ENCODE results near the gene ARIH1. TPM values are rescaled to one million over a fixed set of nuclear protein-coding genes. Genes with fewer than 3 reads are reported as not detected.
"Not testable (repeated sequence)": the region's sequence is repeated elsewhere in the genome, so short reads cannot be mapped to it uniquely, and the experiment has no call there.

Gene ARIH1
- polyA plus RNA-seq, 1 donor: 131 TPM

DNA sequence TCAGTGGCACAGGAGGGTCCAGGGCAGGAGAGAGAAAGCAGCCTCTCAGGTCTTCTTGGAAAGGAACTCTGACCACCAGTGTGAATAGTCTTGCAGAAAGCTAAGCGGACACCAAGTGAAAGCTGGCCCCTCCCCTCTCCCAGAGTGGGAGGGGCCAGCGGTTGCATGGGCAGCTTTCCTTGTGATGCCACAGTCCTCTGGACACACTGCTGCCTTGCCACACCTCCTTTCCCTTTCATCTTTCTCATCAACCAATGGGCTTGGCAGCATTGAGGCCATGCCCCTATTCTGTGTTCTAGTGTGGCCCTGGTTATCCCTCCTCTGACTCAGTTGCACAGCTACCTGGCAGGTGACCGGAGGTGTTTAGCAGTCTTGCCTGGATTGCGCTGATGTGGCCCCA is 130.7 kb downstream of the ARIH1 start:
- no peak for DNase-seq (ENCODE audit: low read depth)

DNA sequence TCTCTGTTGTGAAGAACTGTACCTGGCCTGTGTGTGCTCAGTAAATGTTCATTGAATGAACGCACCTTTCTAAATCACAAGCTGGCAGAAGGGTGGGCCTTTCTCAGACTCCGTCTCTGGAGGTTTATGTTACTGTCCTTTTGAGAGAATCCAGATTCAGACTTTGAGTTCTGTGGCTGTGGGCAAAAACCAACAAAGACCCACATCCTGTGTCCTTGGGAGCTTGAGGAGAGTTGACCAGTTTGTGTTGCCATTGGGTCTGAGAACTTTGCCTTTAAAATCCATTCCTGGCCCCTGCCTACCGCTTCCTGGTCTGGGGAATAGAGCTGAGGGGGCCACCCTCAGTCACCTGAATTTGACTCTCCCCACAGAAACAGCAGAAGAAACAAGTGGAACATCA is 134.0 kb downstream of the ARIH1 start:
- DNase-seq (ENCODE audit: low read depth): not testable (repeated sequence)

DNA sequence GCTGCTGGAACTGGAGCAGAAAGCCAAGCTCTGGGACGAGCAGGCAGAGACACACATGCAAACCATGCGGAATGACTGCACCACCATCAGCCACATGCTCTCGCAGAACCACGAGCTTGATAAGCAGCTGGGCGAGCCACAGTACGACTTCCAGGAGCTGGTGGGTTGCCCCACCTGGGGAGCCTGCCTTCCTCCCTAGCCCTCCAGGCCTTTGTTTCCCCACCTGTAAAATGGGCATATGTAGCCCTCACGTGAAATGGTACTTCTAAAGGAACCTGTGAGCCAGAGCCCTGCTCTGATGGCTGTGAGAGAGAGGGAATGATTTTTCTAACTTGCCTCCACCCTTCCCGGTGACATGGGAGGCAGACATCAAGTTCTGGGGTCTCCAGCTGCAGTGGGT is 135.7 kb downstream of the ARIH1 start:
- no peak for DNase-seq (ENCODE audit: low read depth)

DNA sequence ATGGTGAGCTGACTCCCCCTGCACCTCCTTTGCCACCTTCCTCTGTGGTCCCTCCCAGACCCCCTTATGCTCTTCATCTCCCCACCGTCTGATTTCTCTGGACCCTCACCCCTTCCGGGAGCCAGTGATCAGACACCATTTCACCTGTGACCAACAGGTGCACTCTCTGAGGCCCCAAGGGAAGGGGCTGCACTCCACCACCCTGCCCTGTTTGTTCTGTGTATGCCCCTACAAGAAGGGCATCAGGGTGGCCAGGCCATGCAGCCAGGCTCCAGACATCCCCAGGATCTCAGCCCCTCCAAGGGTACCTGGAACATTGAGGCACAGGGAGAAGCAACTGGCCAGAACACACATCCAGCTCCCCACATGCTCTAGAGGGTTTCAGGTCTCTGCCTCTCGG is 138.2 kb downstream of the ARIH1 start:
- not testable (repeated sequence) for DNase-seq (ENCODE audit: low read depth)

DNA sequence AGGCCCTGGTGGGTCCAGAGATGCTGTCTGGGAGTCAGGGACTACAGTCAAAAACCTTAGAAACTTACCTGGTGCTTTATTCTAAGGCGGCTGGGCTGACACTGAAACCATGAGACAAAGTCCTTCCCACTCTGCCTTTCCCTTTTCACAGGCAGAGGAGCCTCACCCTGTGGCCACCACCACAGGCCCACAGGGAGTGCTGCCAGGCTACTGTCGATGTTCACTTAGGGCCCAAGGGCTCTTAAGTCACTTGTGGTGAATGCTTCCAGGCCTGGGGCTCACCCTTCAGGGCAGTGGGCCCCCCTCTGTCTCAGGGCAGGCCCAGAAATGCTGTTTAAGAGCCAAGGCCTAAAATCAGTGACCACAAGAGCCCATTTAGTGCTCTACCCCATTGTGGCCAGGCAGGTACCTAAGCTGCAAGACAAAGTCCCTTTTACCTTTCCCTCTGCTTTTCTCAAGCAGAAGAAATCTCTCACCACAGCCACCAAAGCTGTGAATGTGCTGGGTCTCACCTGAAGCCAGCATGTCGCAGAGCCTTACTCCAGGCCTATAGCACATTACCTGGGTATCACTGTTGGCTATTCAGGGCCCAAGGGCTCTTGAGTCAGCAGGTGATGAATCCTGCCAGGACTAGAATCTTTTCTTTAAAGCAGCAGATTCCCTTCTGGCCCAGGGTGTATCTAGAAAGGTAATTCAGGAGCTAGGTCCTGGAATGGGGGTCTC is 140.8 kb downstream of the ARIH1 start:
- no peak for DNase-seq (ENCODE audit: low read depth)

DNA sequence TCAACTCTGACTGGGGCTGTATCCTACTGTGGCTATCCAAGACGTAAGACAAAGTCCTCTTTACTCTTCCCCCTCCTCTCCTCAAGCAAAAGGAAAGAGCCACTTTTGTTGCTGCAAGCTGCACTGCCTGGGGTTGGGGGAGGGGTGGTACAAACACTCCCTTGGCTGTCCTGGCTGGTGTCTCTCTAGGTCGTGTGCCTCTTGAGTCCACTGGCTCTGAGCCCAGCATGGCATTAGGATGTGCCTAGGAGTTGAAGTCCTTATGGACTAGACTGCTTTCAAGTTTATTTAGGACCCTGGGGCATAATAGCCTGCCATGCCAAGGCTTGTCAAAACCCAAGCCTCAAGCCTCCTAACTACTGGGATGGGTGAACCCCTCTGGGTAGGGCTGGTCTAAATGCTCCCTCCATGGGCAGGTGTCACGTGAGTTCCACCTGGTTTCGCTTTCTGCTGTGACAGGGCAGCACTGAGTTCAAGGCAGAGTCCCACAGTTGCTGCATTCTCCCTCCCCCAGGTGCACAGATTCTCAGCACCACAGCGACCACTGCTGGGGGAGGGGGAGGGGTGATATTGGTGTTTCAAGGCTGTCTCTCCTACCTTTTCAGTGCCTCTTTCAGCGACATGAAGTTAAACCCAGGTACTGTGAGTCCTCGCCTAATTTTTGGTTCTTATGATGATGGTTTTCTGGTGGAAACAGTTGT is 141.6 kb downstream of the ARIH1 start:
- not testable (repeated sequence) for DNase-seq (ENCODE audit: low read depth)

DNA sequence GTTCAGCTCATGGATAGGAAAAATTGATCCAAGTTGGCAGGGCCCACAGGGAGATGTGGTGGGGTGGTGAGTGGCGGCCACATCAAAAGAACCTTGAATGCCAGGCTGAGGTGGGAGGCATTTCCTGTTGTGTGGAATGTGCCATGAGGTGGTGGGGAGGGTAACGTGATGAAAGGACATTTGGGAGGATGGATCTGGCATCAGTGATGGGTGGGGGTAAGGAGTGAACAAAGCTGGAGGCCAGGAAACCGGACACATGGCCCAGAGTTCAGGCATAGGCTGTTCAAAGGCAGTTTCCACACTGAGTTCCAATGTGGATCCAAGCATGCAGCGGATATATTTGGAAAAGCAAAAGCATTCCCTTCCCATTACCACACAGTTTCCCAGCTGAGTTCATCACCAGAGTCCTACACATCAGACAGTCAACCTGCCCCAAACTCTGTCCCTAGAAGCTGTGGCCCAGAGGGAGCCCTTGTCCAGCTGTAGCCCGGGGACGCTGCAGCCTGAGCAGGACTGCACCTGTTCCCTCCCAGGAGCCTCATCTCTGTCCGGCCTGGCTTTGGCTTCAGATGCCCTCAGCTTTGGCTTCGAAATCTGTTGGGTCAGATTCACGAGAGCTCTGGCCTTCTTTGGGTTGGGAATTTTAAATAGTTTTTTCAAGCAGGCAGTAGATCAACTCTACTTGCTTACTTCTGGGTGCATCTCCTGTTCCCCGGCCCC is 142.5 kb downstream of the ARIH1 start:
- no peak for DNase-seq (ENCODE audit: low read depth)

DNA sequence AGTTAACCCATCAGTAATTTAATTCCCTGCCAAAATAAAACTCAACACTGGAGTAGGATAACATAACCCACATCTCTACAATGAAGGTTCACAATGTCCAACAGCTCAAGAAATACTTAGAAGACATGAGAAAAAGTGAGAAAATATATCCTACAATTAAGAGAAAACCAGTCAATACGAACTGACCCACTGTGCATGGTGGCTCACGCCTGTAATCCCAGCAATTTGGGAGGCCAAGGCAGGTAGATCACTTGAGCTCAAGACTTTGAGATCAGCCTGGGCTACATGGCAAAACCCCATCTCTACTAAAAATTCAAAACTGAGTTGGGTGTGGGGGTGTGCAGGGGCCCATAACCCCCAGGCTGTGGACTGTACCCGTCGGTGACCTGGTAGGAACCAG is 149.7 kb downstream of the ARIH1 start:
- not testable (repeated sequence) for DNase-seq (ENCODE audit: low read depth)

DNA sequence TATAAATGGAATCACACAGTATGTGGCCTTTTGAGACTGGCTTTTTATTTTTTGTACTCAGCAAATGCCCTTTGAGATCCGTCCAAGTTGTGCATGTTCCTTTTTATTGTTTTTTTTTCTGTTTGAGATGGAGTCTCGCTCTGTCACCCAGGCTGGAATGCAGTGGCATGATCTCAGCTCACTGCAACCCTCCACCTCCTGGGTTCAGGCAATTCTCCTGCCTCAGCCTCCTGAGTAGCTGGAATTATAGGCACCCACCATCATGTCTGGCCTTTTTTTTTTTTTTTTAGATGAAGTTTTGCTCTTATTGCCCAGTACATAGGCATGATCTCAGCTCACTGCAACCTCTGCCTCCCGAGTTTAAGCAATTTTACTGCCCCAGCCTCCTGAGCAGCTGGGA is 152.0 kb downstream of the ARIH1 start:
- not testable (repeated sequence) for DNase-seq (ENCODE audit: low read depth)

DNA sequence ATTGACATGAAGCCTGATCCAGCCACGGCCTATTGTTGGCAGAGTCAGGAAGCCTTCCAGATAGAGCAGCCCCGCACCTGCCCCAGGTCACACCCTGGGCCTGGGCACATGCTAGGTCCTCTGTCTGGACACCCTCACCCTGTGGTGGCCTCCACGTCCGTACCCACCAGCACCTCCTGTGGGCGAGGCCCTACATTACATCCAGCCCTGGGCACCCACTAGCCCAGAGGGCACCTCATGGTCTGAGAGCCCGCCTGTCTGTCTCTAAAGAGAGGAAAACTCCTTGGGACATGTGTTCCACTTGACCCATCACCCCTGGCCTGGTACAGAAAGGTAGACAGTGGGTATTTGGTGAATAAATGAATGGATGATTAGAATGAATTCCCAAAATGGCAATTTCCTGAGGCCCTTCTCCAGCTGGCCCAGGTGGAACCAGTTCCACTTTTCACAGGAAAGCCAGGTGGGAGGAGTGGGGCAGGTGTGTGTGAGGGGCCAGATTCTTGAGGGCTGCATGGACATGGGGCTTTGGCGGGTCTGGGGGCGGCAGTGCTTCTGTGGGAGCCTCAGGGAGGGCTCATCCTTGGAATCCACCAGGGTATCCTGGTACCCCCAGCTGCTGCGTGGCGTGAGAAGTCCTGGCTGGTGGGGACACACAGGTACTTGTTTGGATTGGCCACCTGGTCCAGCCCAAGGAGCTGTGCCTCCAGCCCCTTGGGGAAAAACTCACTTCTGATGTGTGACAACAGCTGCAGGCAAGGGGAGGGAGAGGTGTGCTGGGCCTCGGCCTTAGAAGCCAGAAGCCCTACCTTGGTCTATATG is 154.3 kb downstream of the ARIH1 start:
- DNase-seq (ENCODE audit: low read depth): not testable (repeated sequence)

DNA sequence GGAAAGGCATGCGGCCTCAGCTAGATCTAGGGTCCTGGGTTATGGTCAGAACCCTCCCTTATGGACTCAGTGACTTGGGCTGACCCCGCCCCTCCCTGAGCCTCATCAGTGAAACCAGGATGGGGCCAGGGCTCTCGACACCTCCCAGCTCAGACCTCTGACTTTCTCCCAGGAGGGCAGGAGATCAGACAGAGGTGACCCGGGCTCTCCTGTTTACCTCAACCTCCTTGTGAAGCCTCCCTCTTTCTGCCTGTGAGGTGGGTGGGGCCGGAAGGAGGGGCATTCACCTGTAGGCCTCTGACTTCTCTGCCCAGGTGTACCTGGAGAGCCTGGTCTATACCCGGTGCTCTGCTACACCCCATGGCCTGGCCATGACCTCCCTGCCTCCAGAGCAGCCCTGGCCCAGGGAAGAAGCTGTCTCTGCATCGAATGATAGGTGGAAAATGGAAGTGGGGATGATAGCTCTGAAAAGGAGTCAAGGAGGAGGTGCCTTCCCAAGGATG is 155.0 kb downstream of the ARIH1 start:
- not testable (repeated sequence) for DNase-seq (ENCODE audit: low read depth)

DNA sequence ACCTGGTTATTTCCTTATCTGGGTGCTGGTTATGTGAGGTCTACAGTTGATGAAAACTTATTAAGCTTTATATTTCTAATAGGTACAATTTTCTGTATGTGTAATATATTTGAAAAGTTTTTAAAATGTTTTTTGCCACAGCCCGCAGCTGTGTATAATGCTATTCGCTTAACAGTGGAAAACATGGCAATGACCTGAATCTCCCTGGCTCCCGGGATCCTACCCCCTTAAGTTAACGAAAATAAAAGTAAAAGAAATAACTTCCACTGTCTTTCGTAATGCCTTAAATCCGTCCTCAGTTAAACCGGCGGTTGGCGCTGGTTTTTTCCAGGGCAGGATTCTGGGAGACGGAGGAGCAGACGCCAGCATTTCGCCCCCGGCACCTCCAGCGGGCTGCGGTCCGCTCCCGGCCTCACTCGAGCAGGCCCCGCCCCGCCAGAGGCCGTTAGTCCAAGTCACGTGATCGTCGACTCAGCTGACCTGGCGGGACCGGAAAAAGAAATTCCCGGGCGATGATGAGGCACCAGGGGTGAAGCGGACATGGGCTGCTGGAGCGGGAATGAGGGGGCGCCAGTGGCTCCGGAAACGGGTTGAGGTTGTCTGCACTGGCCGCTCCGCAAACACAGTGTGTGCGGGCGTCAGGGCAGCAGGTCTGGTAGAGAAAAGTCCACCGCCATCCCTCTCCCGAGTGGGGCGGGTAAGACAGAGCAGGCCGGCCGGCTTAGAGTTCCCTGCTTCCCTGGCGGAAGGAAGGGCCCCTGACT is 162.6 kb downstream of the ARIH1 start:
- DNase-seq (ENCODE audit: low read depth): peak; percentile 36

DNA sequence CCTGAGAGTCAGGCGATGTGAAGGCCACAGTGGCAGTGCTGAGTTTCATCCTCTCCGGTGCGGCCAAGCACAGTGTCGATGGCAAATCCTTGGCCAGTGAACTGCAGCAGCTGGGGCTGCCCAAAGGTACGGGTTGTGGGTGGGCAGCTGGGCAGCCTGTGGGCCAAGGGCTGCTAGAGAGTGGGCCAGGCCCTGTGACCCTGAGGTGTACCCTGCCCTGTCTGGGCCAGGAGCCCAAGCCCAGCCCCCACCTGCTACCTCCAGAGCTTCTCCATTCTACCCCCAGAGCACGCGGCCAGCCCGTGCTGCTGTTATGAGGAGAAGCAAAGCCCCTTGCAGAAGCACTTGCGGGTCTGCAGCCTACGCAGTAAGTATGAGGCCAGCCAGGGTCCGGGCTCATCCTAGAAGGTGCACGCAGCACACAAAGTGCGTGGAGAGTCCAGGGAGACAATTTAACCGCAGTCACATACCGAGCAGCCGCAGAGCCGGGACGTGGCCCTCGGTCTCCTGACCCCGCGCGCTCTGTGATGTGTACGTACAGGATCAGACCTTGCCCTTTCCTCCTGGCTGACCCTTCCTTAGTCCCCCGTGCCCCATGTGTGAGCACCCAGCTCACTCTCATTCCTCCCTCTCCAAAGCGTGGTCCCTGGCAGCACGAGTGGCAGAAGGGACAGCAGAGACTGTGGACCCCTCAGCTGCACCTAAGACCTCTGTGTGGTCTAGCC is 165.8 kb downstream of the ARIH1 start:
- not testable (repeated sequence) for DNase-seq (ENCODE audit: low read depth)

DNA sequence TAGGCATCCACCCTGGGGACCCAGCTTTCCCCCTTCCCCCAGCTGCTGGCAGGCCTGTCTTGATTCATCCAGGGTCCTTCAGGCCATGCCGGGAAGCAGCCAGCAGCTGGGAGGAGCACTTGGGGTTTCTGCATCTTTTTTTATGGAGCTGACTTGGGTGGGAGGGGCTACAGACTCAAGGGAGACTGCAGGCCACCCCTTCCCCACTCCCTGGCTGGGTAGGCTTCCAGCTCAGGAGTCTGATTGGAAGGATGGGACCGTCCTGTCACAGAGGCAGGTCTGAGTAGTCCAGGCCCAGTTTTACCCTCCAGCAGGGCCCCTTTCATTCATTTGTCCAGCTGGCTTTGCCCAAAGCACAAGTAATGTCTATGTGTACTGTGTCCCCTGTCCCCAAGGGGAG is 168.1 kb downstream of the ARIH1 start:
- DNase-seq (ENCODE audit: low read depth): not testable (repeated sequence)

DNA sequence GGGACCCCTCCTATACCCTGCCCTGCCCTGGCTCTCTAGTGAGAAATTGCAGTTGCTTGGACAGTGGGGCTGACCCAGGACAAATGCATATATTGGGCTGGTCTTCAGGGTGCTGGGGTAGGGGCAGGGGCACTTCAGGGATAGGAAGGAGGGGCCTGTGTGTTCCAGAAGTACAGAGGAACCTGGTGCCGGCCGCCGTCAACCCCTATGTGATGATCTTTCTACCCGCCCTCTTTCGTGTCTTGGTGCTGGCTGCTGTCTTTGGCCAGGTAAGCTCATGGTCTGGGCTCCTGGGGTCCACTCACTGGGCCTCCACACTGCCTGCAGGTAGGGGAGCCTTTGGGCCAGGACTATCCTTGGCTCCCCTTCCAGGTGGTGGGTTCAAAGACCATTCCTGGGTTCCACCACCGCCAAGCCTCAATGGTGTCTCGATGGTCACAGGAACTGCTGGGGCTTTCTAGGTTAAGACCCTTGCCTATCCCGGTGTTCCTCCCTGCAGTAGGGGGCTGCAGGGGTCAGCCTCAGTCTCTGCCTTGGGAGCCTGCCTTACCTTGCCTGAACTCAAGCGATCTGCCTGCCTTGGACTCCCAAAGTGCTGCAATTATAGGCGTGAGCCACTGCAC is 174.6 kb downstream of the ARIH1 start:
- DNase-seq (ENCODE audit: low read depth): not testable (repeated sequence)
